Omental fat pad (tissue), 4 donors: ENCODE measurements around the gene CD24. TPM values are rescaled to one million over a fixed set of nuclear protein-coding genes. Genes with fewer than 3 reads are reported as not detected.

Experiments
- ATAC-seq: fragments of 150-250 bp; one replicate; pipeline ENCODE4 v1.9.1; 2016; ENCODE audit warnings: mild to moderate bottlenecking, moderate library complexity; ENCODE audit not compliant: low FRiP score
- DNase-seq: peaks from one replicate; pipeline ENCODE4 v3.0.0-alpha.2; 2019; ENCODE audit warnings: low spot score
- CTCF ChIP-seq, 3 donors: fragments of 450-650 bp; IDR thresholded peaks; one replicate each; pipeline ENCODE4 v1.5.1; 2016 to 2017; ENCODE audit warnings: antibody characterized with exemption in 3 of 3, mild to moderate bottlenecking in 3 of 3, moderate library complexity in 2 of 3
- total RNA-seq, 4 donors: library from RNA; depleted of rRNA; stranded (reverse); fragments of >200 nt; gene quantifications; one replicate each; pipeline ENCODE4 v1.1.0, GENCODE V29; 2016

Gene CD24
- total RNA-seq, 4 donors from 2014 or later, result 0.37 to 12.9 (median 0.73) TPM

GRCh38 chr6:106924694-106925523 is 49.6 kb downstream of the CD24 start:
- DNase-seq (no peak), ATAC-seq (no peak)
- TF ChIP-seq CTCF (IDR thresholded peaks at IDR 0.05), result no peak

- ATAC-seq (no peak), DNase-seq (no peak)
- no peak for TF ChIP-seq CTCF (IDR thresholded peaks at IDR 0.05)
Observed at GRCh38 chr6:106922626-106923025, 51.9 kb downstream of the CD24 start.

Other genes with a start within 250 kb of the CD24 start
- gene MTRES1, start 53.5 kb upstream of the CD24 start, total RNA-seq, result 10 to 100 TPM; 10.2 to 17.3 (median 13.2) TPM
- 1 to 10 TPM; 1.3 to 8.5 (median 1.7) TPM for gene BEND3, start 140.8 kb upstream of the CD24 start, total RNA-seq